DND-41 (cell line): ENCODE measurements around the gene INPP4A.

Experiments
- EZH2 ChIP-seq: IDR thresholded peaks from 3 replicates; pipeline ENCODE4 v1.6.1; 2012; ENCODE audit warnings: borderline replicate concordance, low read depth, mild to moderate bottlenecking, moderate library complexity, low read length, inconsistent platforms; ENCODE audit not compliant: severe bottlenecking
- TF ChIP-seq, protein P1 (sequence below): IDR thresholded peaks from 2 replicates; pipeline ENCODE4 v1.5.1; 2012; ENCODE audit warnings: borderline replicate concordance, low read length, moderate library complexity, mild to moderate bottlenecking; ENCODE audit not compliant: poor library complexity, severe bottlenecking; ENCODE audit errors: extremely low read depth

DNA sequence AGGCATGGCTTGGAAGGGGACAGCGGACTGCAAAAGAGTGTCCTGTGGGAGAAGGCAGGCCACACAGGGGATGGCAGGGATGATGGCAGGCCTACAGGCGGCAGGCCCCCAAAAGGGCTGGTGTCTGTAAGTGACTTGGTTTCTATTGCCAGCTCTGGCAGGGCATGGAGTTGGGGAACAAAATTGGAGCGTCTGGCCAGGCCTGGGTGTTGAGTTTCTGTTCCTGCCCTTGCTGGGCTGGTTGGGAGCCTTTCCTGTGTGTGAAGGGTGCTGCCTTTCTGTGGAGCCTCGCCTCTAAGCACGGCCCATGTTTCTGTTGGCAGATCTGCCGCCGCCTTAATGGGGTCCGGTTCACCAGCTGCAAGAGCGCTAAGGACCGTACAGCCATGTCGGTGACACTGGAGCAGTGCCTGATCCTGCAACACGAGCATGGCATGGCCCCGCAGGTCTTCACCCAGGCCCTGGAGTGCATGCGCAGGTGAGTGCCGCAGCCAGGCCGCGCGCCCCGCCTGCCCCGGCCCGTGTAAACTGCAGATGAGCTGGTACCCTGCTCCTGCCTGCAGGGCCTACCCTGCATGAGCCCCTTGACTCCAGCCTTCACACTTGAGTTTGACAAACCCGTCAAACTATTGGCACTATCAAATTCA lies 132.1 kb downstream of the INPP4A start:
- TF ChIP-seq, protein P1, sequence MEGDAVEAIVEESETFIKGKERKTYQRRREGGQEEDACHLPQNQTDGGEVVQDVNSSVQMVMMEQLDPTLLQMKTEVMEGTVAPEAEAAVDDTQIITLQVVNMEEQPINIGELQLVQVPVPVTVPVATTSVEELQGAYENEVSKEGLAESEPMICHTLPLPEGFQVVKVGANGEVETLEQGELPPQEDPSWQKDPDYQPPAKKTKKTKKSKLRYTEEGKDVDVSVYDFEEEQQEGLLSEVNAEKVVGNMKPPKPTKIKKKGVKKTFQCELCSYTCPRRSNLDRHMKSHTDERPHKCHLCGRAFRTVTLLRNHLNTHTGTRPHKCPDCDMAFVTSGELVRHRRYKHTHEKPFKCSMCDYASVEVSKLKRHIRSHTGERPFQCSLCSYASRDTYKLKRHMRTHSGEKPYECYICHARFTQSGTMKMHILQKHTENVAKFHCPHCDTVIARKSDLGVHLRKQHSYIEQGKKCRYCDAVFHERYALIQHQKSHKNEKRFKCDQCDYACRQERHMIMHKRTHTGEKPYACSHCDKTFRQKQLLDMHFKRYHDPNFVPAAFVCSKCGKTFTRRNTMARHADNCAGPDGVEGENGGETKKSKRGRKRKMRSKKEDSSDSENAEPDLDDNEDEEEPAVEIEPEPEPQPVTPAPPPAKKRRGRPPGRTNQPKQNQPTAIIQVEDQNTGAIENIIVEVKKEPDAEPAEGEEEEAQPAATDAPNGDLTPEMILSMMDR: no peak
- TF ChIP-seq EZH2: no peak
